Vagina (tissue), 2 donors: Measurements from ENCODE around the gene MAIP1. TPM values are rescaled to one million over a fixed set of nuclear protein-coding genes. Genes with fewer than 3 reads are reported as not detected.
A peak's percentile ranks its signal among the peaks of the same experiment; 100 is the strongest.

ENCODE experiments used
- DNase-seq, 2 donors: peaks; one replicate each; pipeline ENCODE4 v3.0.0-alpha.2; 2017; ENCODE audit errors: extremely low spot score in 2 of 2
- H3K27ac ChIP-seq: fragments of 200-600 bp; sonication (generic); one replicate; pipeline ENCODE4 v1.5.1; 2019
- H3K27me3 ChIP-seq: fragments of 200-600 bp; sonication (generic); one replicate; pipeline ENCODE4 v1.5.1; 2019
- H3K36me3 ChIP-seq, 2 donors: fragments of 200-600 bp; sonication (generic); one replicate each; pipeline ENCODE4 v1.5.1; 2017 to 2019
- H3K4me1 ChIP-seq: fragments of 200-600 bp; sonication (generic); one replicate; pipeline ENCODE4 v1.5.1; 2019
- H3K4me3 ChIP-seq, 2 donors: fragments of 200-600 bp; sonication (generic); 1 replicate in 1 of 2; 2 replicates in 1 of 2; pipeline ENCODE4 v1.5.1; 2016 to 2019
- H3K9me3 ChIP-seq: fragments of 200-600 bp; sonication (generic); one replicate; pipeline ENCODE4 v1.5.1; 2019
- CTCF ChIP-seq, 3 experiments: fragments of 450-650 bp in 2 of 3; fragments of 200-600 bp in 1 of 3; sonication (generic) in 1 of 3; IDR thresholded peaks; one replicate each; pipeline ENCODE4 v1.5.1; 2017 to 2019; ENCODE audit warnings: antibody characterized with exemption in 3 of 3, mild to moderate bottlenecking in 2 of 3, moderate library complexity in 2 of 3
- POLR2A ChIP-seq, 2 donors: fragments of 450-650 bp; IDR thresholded peaks; one replicate each; pipeline ENCODE4 v1.6.1; 2017; ENCODE audit warnings: antibody characterized with exemption in 2 of 2, mild to moderate bottlenecking in 2 of 2, moderate library complexity in 2 of 2
- POLR2AphosphoS5 ChIP-seq, 2 donors: sonication (generic); formaldehyde crosslinking; IDR thresholded peaks; one replicate each; pipeline ENCODE4 v1.9.0; 2017; ENCODE audit warnings: antibody characterized with exemption in 2 of 2, mild to moderate bottlenecking in 2 of 2, low read depth in 1 of 2; ENCODE audit not compliant: insufficient read depth in 1 of 2
- intact Hi-C: fragments of 100-400 bp; cut with DNase I; formaldehyde crosslinking; loops from one replicate; pipeline ENCODE4 v1.15.1; 2023
- total RNA-seq: library from RNA; depleted of rRNA; stranded (reverse); fragments of >200 nt; gene quantifications from one replicate; pipeline ENCODE4 v1.2.3, GENCODE V29; 2016

Gene MAIP1
- total RNA-seq, 1 donor from 2014 or later: 16.0 TPM

GRCh38 chr2:199956062-199956380 lies 639 bp downstream of the MAIP1 start:
- Histone ChIP-seq H3K36me3 (peaks cover 0 to 18% of the 10 kb centered on the region in 2 donors), H3K27me3 (no peaks in the 10 kb centered on the region), H3K27ac (peak overlapping the region; percentile 84), H3K4me1 (peaks cover 49% of the 10 kb centered on the region), H3K4me3 (peak overlapping the region; percentile 87 to 95), H3K9me3 (no peaks in the 10 kb centered on the region)
- DNase-seq: no peak
- intact Hi-C loops: no loop called here
- no peak for TF ChIP-seq POLR2A (IDR thresholded peaks at IDR 0.05)

- TF ChIP-seq CTCF (IDR thresholded peaks at IDR 0.05) (no peak), POLR2A (IDR thresholded peaks at IDR 0.05) (no peak), POLR2AphosphoS5 (IDR thresholded peaks at IDR 0.05; ENCODE audit: insufficient read depth in 1 of 2, low read depth in 1 of 2) (no peak)
- intact Hi-C loops: no loop called here
- Histone ChIP-seq H3K27ac (no peak overlapping the region), H3K4me1 (peaks cover 41% of the 10 kb centered on the region), H3K27me3 (no peaks in the 10 kb centered on the region), H3K4me3 (no peak overlapping the region), H3K9me3 (no peaks in the 10 kb centered on the region), H3K36me3 (peaks cover 0 to 35% of the 10 kb centered on the region in 2 donors)
- DNase-seq: no peak
Measured at GRCh38 chr2:199958014-199958413, 2.6 kb downstream of the MAIP1 start.

GRCh38 chr2:199962203-199962602 lies 6.8 kb downstream of the MAIP1 start:
- no peaks in the 10 kb centered on the region for H3K27me3 ChIP-seq
- no peak overlapping the region for H3K4me3 ChIP-seq
- no peak overlapping the region for H3K27ac ChIP-seq
- H3K4me1 ChIP-seq: peaks cover 13% of the 10 kb centered on the region
- H3K9me3 ChIP-seq: no peaks in the 10 kb centered on the region
- intact Hi-C loops: no loop called here
- peaks cover 0 to 52% of the 10 kb centered on the region in 2 donors for H3K36me3 ChIP-seq
- TF ChIP-seq CTCF (IDR thresholded peaks at IDR 0.05) (no peak), POLR2AphosphoS5 (IDR thresholded peaks at IDR 0.05; ENCODE audit: insufficient read depth in 1 of 2, low read depth in 1 of 2) (no peak), POLR2A (IDR thresholded peaks at IDR 0.05) (no peak)
- no peak for DNase-seq

GRCh38 chr2:199966405-199966804 lies 11.0 kb downstream of the MAIP1 start:
- intact Hi-C loops: no loop called here

GRCh38 chr2:199966976-199967375 lies 11.6 kb downstream of the MAIP1 start:
- intact Hi-C loops: no loop called here
- H3K27ac ChIP-seq: no peak overlapping the region
- TF ChIP-seq POLR2AphosphoS5 (IDR thresholded peaks at IDR 0.05; ENCODE audit: insufficient read depth in 1 of 2, low read depth in 1 of 2): no peak
- TF ChIP-seq POLR2A (IDR thresholded peaks at IDR 0.05): no peak
- TF ChIP-seq CTCF (IDR thresholded peaks at IDR 0.05): no peak
- H3K36me3 ChIP-seq: peaks cover 0 to 25% of the 10 kb centered on the region in 2 donors
- H3K9me3 ChIP-seq: no peaks in the 10 kb centered on the region
- no peaks in the 10 kb centered on the region for H3K27me3 ChIP-seq
- no peaks in the 10 kb centered on the region for H3K4me1 ChIP-seq
- no peak overlapping the region for H3K4me3 ChIP-seq
- no peak for DNase-seq

More at GRCh38 chr2:199966405-199966804, 11.0 kb downstream of the MAIP1 start:
- peaks cover 0 to 31% of the 10 kb centered on the region in 2 donors for H3K36me3 ChIP-seq
- H3K4me1 ChIP-seq: no peaks in the 10 kb centered on the region
- no peaks in the 10 kb centered on the region for H3K27me3 ChIP-seq
- no peak overlapping the region for H3K4me3 ChIP-seq
- no peaks in the 10 kb centered on the region for H3K9me3 ChIP-seq
- no peak for DNase-seq
- no peak overlapping the region for H3K27ac ChIP-seq
- no peak for TF ChIP-seq CTCF (IDR thresholded peaks at IDR 0.05)
- no peak for TF ChIP-seq POLR2AphosphoS5 (IDR thresholded peaks at IDR 0.05; ENCODE audit: insufficient read depth in 1 of 2, low read depth in 1 of 2)
- TF ChIP-seq POLR2A (IDR thresholded peaks at IDR 0.05): no peak

- TF ChIP-seq POLR2A (IDR thresholded peaks at IDR 0.05) (no peak), CTCF (IDR thresholded peaks at IDR 0.05) (no peak), POLR2AphosphoS5 (IDR thresholded peaks at IDR 0.05; ENCODE audit: insufficient read depth in 1 of 2, low read depth in 1 of 2) (no peak)
- peaks cover 0 to 17% of the 10 kb centered on the region in 2 donors for H3K36me3 ChIP-seq
- intact Hi-C loops: no loop called here
- no peak overlapping the region for H3K27ac ChIP-seq
- no peak overlapping the region for H3K4me3 ChIP-seq
- no peaks in the 10 kb centered on the region for H3K9me3 ChIP-seq
- no peaks in the 10 kb centered on the region for H3K27me3 ChIP-seq
- no peaks in the 10 kb centered on the region for H3K4me1 ChIP-seq
- no peak for DNase-seq
Measured at GRCh38 chr2:199968126-199968525, 12.7 kb downstream of the MAIP1 start.
